RWPE2 (cell line): Measurements from ENCODE around the gene VPS52.

Experiments
- ATAC-seq: fragments of 200-7000 bp; cut with Tn5 transposase; 3 replicates; pipeline ENCODE4 v1.9.1; 2021; ENCODE audit warnings: low read depth
- DNase-seq: peaks from one replicate; pipeline ENCODE4 v3.0.0-alpha.2; 2020; ENCODE audit warnings: low spot score
- H3K27ac ChIP-seq: fragments of 450-650 bp; 2 replicates; pipeline ENCODE4 v1.5.1; 2017; ENCODE audit warnings: mild to moderate bottlenecking; ENCODE audit not compliant: poor library complexity, severe bottlenecking
- H3K27me3 ChIP-seq: fragments of 250-450 bp; sonication (Bioruptor Pico); 2 replicates; pipeline ENCODE4 v1.5.1; 2021; ENCODE audit warnings: mild to moderate bottlenecking, moderate library complexity; ENCODE audit not compliant: insufficient read depth, poor library complexity, severe bottlenecking
- H3K36me3 ChIP-seq: fragments of 250-450 bp; sonication (Bioruptor Pico); 2 replicates; pipeline ENCODE4 v1.5.1; 2020; ENCODE audit warnings: low read depth, mild to moderate bottlenecking, moderate library complexity
- H3K4me1 ChIP-seq: fragments of 250-450 bp; sonication (Bioruptor Pico); 2 replicates; pipeline ENCODE4 v1.5.1; 2021; ENCODE audit warnings: mild to moderate bottlenecking, moderate library complexity; ENCODE audit not compliant: insufficient read depth, poor library complexity, severe bottlenecking
- H3K4me3 ChIP-seq: fragments of 250-450 bp; sonication (Bioruptor Pico); 2 replicates; pipeline ENCODE4 v1.5.1; 2021; ENCODE audit warnings: mild to moderate bottlenecking, moderate library complexity; ENCODE audit not compliant: severe bottlenecking
- H3K9me3 ChIP-seq: fragments of 250-450 bp; sonication (Bioruptor Pico); 2 replicates; pipeline ENCODE4 v1.5.1; 2021; ENCODE audit warnings: mild to moderate bottlenecking, moderate library complexity; ENCODE audit not compliant: severe bottlenecking
- TF ChIP-seq, protein P1 (sequence below): fragments of 450-650 bp; IDR thresholded peaks from one replicate; pipeline ENCODE4 v1.5.1; 2017; ENCODE audit warnings: mild to moderate bottlenecking, moderate library complexity; ENCODE audit not compliant: poor library complexity, severe bottlenecking

The VPS52 gene

DNA sequence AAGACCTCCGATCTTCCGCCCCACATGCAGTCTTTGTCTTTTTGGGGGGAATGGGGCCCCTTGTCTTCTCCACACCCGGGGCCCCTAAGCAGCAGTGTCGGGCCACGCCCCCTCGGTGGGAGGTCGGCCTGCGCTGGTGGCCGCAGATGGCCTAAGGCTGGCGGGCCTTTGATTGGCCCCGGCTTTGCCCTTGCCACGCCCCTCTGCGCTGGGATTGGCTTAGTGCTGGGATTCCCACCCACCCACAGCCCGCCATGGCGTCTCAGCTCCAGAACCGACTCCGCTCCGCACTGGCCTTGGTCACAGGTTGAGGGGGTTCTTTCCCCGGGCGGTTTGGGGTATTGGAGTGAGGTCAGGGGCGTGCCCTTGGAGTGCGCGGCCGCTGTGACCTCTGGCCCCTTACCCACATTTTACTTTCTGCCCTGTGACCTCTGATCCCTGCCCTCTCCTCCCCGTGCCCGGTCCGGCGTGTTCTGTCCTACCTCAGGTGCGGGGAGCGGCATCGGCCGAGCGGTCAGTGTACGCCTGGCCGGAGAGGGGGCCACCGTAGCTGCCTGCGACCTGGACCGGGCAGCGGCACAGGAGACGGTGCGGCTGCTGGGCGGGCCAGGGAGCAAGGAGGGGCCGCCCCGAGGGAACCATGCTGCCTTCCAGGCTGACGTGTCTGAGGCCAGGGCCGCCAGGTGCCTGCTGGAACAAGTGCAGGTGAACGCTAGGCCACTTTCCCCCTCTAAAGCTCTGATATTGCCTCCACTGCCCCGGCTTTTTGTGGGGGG lies 67.1 kb downstream of the VPS52 start, which contains the start of gene HSD17B8:
Gene HSD17B8, plus strand, starts transcription at position 241 of the 776 bp plus-strand sequence. Its CDS starts 14 bp downstream, at position 255.
- Histone ChIP-seq H3K27ac (peak within 1 kb of the TSS; percentile 87), H3K36me3 (peaks cover 40% of the 10 kb centered on the region), H3K9me3 (no peaks in the 10 kb centered on the region), H3K4me3 (peak within 1 kb of the TSS; percentile 60), H3K4me1 (peaks cover 27% of the 10 kb centered on the region), H3K27me3 (no peaks in the 10 kb centered on the region)
- DNase-seq = peak; percentile 94
- ATAC-seq = peak; percentile 72
- TF ChIP-seq, protein P1, sequence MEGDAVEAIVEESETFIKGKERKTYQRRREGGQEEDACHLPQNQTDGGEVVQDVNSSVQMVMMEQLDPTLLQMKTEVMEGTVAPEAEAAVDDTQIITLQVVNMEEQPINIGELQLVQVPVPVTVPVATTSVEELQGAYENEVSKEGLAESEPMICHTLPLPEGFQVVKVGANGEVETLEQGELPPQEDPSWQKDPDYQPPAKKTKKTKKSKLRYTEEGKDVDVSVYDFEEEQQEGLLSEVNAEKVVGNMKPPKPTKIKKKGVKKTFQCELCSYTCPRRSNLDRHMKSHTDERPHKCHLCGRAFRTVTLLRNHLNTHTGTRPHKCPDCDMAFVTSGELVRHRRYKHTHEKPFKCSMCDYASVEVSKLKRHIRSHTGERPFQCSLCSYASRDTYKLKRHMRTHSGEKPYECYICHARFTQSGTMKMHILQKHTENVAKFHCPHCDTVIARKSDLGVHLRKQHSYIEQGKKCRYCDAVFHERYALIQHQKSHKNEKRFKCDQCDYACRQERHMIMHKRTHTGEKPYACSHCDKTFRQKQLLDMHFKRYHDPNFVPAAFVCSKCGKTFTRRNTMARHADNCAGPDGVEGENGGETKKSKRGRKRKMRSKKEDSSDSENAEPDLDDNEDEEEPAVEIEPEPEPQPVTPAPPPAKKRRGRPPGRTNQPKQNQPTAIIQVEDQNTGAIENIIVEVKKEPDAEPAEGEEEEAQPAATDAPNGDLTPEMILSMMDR = no peak

DNA sequence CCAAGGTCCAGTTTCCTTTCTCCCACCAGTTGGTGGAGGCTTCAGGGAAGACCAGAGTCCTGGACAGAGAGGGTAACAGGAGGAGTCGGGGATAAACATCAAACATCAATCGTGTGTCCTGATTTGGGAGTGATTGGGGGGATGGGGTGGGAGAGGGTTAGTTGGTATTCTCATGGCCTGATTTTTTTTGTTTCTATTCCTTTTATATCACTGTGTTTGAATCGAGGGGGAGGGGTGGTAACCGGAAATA lies 67.6 kb downstream of the VPS52 start:
- Histone ChIP-seq H3K27me3 (no peaks in the 10 kb centered on the region), H3K36me3 (peaks cover 35% of the 10 kb centered on the region), H3K4me1 (peaks cover 27% of the 10 kb centered on the region), H3K4me3 (peak overlapping the region; percentile 60), H3K9me3 (no peaks in the 10 kb centered on the region), H3K27ac (peak overlapping the region; percentile 87)
- no peak for DNase-seq
- ATAC-seq = no peak
- TF ChIP-seq, protein P1 = no peak

DNA sequence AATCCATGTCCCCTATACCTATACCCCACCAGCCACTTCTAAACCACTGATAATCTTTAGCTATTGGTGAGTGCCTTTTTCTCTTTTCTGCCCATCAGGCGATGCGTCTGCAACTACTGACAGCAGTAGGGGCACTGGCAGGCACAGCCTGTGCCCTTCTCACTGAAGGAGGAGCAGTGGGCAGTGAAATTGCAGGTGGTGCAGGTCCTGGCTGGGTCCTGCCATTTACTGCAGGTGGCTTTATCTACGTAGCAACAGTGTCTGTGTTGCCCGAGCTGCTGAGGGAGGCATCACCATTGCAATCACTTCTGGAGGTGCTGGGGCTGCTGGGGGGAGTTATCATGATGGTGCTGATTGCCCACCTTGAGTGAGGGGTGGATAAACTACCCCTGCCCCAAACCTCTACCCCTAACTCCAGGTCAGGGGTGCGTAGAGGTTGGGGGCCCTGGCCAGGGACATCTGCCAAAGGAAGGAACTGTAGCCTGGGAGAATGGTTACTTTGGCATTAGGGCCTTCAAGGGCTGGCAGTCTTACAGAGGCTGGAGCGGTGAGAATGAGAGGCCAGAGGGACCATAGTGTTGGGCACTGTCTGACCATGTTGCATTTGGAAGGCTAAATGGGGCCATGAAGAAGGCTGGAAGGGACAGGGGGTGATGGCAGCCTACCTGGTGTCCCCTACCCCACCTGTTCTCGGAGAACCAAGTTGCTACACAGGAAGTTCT lies 68.1 kb downstream of the VPS52 start:
- Histone ChIP-seq H3K27me3 (no peaks in the 10 kb centered on the region), H3K4me1 (peaks cover 27% of the 10 kb centered on the region), H3K36me3 (peaks cover 33% of the 10 kb centered on the region), H3K4me3 (no peak overlapping the region), H3K27ac (peak overlapping the region; percentile 87), H3K9me3 (no peaks in the 10 kb centered on the region)
- TF ChIP-seq, protein P1 = no peak
- no peak for ATAC-seq
- no peak for DNase-seq

DNA sequence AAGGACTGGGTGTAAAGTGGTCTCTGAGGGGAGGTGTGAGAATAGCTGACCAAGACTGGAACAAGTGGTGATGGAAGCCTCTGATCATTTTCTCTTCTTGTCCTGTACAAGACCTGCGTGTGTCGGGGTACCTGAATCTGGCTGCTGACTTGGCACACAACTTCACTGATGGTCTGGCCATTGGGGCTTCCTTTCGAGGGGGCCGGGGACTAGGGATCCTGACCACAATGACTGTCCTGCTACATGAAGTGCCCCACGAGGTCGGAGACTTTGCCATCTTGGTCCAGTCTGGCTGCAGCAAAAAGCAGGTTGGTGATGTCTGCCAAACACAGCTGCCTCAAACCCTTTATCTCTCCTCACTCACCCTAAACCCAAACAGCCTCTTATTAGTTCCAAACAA lies 68.9 kb downstream of the VPS52 start:
- ATAC-seq = no peak
- Histone ChIP-seq H3K36me3 (peaks cover 35% of the 10 kb centered on the region), H3K4me1 (peaks cover 27% of the 10 kb centered on the region), H3K9me3 (no peaks in the 10 kb centered on the region), H3K27ac (no peak overlapping the region), H3K27me3 (no peaks in the 10 kb centered on the region), H3K4me3 (no peak overlapping the region)
- DNase-seq = no peak
- TF ChIP-seq, protein P1 = no peak

DNA sequence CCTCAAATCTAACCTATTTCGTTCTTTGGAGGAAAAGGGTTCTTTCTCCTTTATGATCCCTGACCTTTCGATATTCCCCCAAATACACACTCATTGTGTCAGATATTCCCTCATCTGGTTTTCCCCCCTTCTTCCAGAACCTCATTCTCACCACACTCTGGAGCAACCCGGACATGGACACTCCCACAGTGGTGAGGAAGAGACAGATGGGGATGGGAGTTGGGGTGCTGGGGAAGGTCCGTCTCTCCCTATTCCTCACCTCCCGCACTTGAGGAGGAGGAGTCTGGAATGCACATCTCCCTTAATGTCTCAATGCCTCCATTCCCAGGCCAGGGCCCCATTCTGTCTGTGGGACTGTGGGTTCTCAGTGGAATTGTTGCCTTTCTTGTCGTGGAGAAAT lies 69.7 kb downstream of the VPS52 start:
- no peak overlapping the region for H3K27ac ChIP-seq
- H3K36me3 ChIP-seq = peaks cover 44% of the 10 kb centered on the region
- no peaks in the 10 kb centered on the region for H3K9me3 ChIP-seq
- peaks cover 26% of the 10 kb centered on the region for H3K4me1 ChIP-seq
- H3K4me3 ChIP-seq = peak overlapping the region; percentile 81
- no peak for DNase-seq
- no peak for ATAC-seq
- H3K27me3 ChIP-seq = no peaks in the 10 kb centered on the region
- TF ChIP-seq, protein P1 = no peak
